Activated CD4-positive, alpha-beta T cell treated with anti-CD3 and anti-CD28 coated beads for 36 hours (primary cell): ENCODE data around the gene NPM1. TPM values are rescaled to one million over a fixed set of nuclear protein-coding genes. Genes with fewer than 3 reads are reported as not detected.
"Not testable (repeated sequence)": the region's sequence is repeated elsewhere in the genome, so short reads cannot be mapped to it uniquely, and the experiment has no call there.

ENCODE experiments used
- ATAC-seq: fragments of 200-7000 bp; cut with Tn5 transposase; one replicate; pipeline ENCODE4 v1.10.0; 2021; ENCODE audit warnings: mild to moderate bottlenecking, moderate library complexity
- CTCF ChIA-PET: fragments of 350-600 bp; sonication (Branson Sonifier 250); formaldehyde crosslinking; loops from one replicate; lab custom pipeline; 2021; ENCODE audit warnings: antibody characterized with exemption; lab: Charles Lee
- POLR2A ChIA-PET: fragments of 350-600 bp; sonication (Branson Sonifier 250); formaldehyde crosslinking; loops from one replicate; lab custom pipeline; 2021; ENCODE audit warnings: antibody characterized with exemption, inconsistent platforms; lab: Charles Lee
- DNase-seq: peaks from one replicate; pipeline ENCODE4 v3.0.0-alpha.2; 2020
- H3K27ac Mint-ChIP-seq: one replicate; pipeline ENCODE4 v1.8.0; 2021; ENCODE audit warnings: mixed read lengths
- H3K27me3 Mint-ChIP-seq: one replicate; pipeline ENCODE4 v1.8.0; 2021; ENCODE audit warnings: mixed read lengths
- H3K36me3 Mint-ChIP-seq: one replicate; pipeline ENCODE4 v1.8.0; 2021; ENCODE audit warnings: low read depth, mixed read lengths
- H3K4me1 Mint-ChIP-seq: one replicate; pipeline ENCODE4 v1.8.0; 2021; ENCODE audit warnings: mixed read lengths
- H3K4me3 Mint-ChIP-seq: one replicate; pipeline ENCODE4 v1.8.0; 2021; ENCODE audit warnings: mild to moderate bottlenecking, moderate library complexity, mixed read lengths
- H3K9me3 Mint-ChIP-seq: one replicate; pipeline ENCODE4 v1.8.0; 2021; ENCODE audit warnings: low read depth, mixed read lengths
- intact Hi-C, 2 experiments: fragments of 100-400 bp; cut with DNase I in 1 of 2; cut with micrococcal nuclease in 1 of 2; formaldehyde crosslinking; loops; one replicate each; pipeline versions ENCODE4 v1.14.2 to v1.15.1; 2022 to 2024; cut with DNase I, micrococcal nuclease
- total RNA-seq, 2 experiments: library from RNA; stranded (reverse); gene quantifications; one replicate each; pipeline ENCODE4 v1.2.3, GENCODE V29; 2021

Gene NPM1
- total RNA-seq, 2 experiments from 2014 or later, result 3,156 to 3,905 TPM

DNA sequence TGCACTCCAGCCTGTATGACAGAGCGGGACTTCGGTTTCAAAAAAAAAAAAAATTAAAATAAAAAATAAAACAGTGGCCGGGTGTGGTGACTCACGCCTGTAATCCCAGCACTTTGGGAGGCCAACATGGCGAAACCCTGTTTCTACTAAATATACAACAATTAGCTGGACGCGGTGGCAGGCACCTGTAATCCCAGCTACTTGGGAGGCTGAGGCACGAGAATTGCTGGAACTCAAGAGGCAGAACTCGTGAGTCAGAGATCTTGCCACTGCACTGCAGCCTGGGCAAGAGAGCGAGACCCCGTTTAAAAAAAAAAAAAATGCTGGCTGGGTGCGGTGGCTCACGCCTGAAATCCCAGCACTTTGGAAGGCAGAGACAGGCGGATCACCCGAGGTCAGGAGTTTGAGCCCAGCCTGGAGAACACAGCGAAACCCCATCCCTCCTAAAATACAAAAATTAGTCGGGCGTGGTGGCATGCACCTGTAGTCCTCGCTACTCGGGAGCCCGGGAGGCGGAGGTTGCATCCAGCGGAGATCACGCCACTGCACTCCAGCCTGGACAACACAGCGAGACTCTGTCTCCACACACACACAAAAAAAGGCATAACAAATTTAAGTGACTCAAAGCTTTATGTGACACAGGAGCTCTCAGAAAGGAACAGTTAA is 1.5 kb upstream of the NPM1 start:
- no peak for DNase-seq
- Mint-ChIP-seq H3K9me3 (no peaks in the 10 kb centered on the region), H3K27ac (peak overlapping the region; percentile 55), H3K4me1 (peaks cover 26% of the 10 kb centered on the region), H3K27me3 (no peaks in the 10 kb centered on the region), H3K4me3 (peak overlapping the region; percentile 88), H3K36me3 (peaks cover 35% of the 10 kb centered on the region)
- CTCF ChIA-PET, result interaction anchor here (1.0 kb wide), 1 partner anchor 10 kb away, joined by 3 read pairs; no protein-coding TSS in a partner anchor
- intact Hi-C loops, result loop anchor here (5.0 to 10.0 kb wide), 6 partner anchors 789 to 1946 kb away; partner anchors contain the start of genes DUSP1 (in 1 of the 2) and SPDL1 (in 1 of the 2)
- POLR2A ChIA-PET, result interaction anchor here (0.6 kb wide), 1 partner anchor 571 kb away, joined by 3 read pairs; no protein-coding TSS in a partner anchor
- ATAC-seq, result no peak

DNA sequence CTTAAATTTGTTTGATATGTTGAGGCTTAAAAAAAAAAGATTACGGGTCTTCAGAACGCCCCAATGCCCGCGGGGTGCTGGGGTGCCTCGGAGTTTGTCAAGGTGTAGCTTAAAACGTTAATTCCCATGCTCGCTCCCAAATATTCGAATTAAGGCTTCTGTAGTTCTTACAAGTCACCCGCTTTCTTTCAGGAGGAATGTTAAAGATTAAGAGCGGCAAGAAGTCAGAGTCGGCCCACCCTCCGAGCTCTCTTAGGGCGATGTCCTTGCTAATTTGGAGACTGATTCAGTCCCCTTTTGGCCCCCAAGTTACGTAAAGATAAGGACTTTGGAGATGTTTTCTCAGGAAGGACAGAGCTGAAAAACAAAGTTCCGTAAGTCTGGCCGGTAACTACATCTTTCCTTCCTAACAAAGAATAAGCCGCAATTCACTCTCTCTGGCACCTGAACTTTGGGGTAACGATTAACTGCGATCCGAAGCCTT is 746 bp upstream of the NPM1 start:
- Mint-ChIP-seq H3K27ac (peak overlapping the region; percentile 99), H3K27me3 (no peaks in the 10 kb centered on the region), H3K4me3 (peak overlapping the region; percentile 88), H3K9me3 (no peaks in the 10 kb centered on the region), H3K4me1 (peaks cover 32% of the 10 kb centered on the region), H3K36me3 (peaks cover 40% of the 10 kb centered on the region)
- intact Hi-C loops, result loop anchor here (1.0 to 10.0 kb wide), 9 partner anchors 619 to 1945 kb away; partner anchors contain the start of genes DUSP1 (in 1 of the 2), FBXW11 (in 1 of the 2), SPDL1 (in 1 of the 2) and STK10 (in 1 of the 2)
- POLR2A ChIA-PET, result interaction anchor here (0.5 to 1.0 kb wide), 7 partner anchors 17 to 1110 kb away, joined by 3 to 8 read pairs (median 3); no protein-coding TSS in a partner anchor
- CTCF ChIA-PET, result interaction anchor here (0.6 to 1.2 kb wide), 4 partner anchors 9 to 457 kb away, joined by 3 to 4 read pairs (median 3); no protein-coding TSS in a partner anchor
- ATAC-seq, result no peak
- peak; percentile 29 for DNase-seq

DNA sequence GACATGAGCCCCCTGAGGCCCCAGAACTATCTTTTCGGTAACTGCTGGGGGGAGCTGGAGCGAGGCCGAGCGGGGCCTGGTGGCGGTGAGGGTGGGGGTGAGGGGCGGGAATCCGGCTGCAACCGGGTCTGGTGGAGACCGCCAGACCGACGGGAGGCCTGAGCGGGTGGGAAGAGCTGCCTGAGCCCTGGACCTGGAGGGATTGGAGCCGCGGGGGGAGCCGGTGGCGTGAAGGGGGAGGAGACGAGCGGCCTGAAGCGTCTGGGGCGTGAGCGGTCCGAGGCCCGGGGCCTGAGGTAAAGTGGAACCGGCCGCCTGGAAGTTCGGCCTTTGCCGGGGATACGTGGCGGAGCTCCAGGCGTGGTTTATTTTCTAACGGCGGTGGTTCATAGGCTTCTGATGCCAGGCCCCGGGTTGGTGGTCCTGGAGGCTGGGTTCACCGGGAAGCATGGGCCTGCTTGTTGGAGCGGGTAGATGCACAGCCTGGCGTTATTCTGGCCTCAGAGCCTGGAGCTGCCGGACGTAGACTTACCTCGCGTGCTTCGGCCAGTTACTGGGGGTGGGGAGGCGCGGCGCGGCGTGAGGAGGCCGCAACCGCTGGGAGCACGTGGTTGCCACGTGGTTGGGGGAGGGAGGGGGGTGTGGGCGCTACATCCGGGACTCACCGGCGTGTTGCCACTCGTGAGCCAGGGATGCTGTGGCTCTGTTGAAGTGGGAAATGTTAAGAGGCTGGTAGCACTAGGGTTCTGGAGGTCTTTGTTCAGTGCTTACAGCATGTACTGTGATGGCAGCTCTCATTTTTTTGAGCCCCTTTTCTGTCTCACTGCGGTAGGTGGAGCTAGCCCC is 544 bp downstream of the NPM1 start:
- ChIA-PET CTCF (interaction anchor here (1.0 to 1.2 kb wide), 2 partner anchors 30 to 179 kb away, joined by 4 to 6 read pairs; no protein-coding TSS in a partner anchor), POLR2A (interaction anchor here (1.0 to 2.0 kb wide), 6 partner anchors 11 to 1110 kb away, joined by 3 to 7 read pairs (median 4); partner anchors contain the start of gene FBXW11)
- Mint-ChIP-seq H3K27me3 (no peaks in the 10 kb centered on the region), H3K9me3 (no peaks in the 10 kb centered on the region), H3K27ac (peak overlapping the region; percentile 99), H3K4me3 (peak overlapping the region; percentile 88), H3K36me3 (peaks cover 53% of the 10 kb centered on the region), H3K4me1 (peaks cover 44% of the 10 kb centered on the region)
- DNase-seq, result peak; percentile 91
- intact Hi-C loops, result loop anchor here (1.0 to 10.0 kb wide), 11 partner anchors 618 to 1944 kb away; partner anchors contain the start of genes CREBRF (in 1 of the 2), DUSP1 (in 1 of the 2), FBXW11 (in 1 of the 2) and SPDL1 (in 1 of the 2)
- ATAC-seq, result peak; percentile 14

DNA sequence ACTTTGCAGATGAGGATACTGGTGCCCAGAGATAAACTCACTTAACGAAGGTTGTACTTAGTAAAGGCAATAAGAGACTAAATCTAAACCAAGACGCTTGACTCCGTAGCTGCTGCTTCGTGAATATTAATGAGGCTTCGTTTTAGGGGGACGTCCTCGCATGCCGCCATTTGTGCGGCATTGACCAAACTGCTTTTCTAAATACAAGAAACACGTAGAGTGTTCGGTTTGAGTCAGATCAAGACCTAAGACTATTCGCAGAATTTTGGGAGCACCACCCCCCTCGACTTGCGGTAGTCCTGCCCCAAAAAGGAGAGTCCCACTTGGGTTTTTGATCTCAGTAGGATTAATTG is 1.1 kb downstream of the NPM1 start:
- intact Hi-C loops, result loop anchor here (2.0 to 10.0 kb wide), 8 partner anchors 786 to 1944 kb away; partner anchors contain the start of genes CREBRF (in 1 of the 2), DUSP1 (in 1 of the 2), SPDL1 (in 1 of the 2) and UBTD2 (in 1 of the 2)
- ChIA-PET CTCF (interaction anchor here (1.0 kb wide), 1 partner anchor 179 kb away, joined by 6 read pairs; no protein-coding TSS in a partner anchor), POLR2A (interaction anchor here (1.0 to 2.0 kb wide), 5 partner anchors 10 to 1110 kb away, joined by 3 to 7 read pairs (median 3); partner anchors contain the start of gene FBXW11)
- no peaks in the 10 kb centered on the region for H3K9me3 Mint-ChIP-seq
- peak overlapping the region; percentile 99 for H3K27ac Mint-ChIP-seq
- peaks cover 49% of the 10 kb centered on the region for H3K4me1 Mint-ChIP-seq
- H3K4me3 Mint-ChIP-seq, result peak overlapping the region; percentile 88
- peak; percentile 10 for ATAC-seq
- H3K27me3 Mint-ChIP-seq, result no peaks in the 10 kb centered on the region
- peaks cover 58% of the 10 kb centered on the region for H3K36me3 Mint-ChIP-seq
- DNase-seq, result peak; percentile 69

DNA sequence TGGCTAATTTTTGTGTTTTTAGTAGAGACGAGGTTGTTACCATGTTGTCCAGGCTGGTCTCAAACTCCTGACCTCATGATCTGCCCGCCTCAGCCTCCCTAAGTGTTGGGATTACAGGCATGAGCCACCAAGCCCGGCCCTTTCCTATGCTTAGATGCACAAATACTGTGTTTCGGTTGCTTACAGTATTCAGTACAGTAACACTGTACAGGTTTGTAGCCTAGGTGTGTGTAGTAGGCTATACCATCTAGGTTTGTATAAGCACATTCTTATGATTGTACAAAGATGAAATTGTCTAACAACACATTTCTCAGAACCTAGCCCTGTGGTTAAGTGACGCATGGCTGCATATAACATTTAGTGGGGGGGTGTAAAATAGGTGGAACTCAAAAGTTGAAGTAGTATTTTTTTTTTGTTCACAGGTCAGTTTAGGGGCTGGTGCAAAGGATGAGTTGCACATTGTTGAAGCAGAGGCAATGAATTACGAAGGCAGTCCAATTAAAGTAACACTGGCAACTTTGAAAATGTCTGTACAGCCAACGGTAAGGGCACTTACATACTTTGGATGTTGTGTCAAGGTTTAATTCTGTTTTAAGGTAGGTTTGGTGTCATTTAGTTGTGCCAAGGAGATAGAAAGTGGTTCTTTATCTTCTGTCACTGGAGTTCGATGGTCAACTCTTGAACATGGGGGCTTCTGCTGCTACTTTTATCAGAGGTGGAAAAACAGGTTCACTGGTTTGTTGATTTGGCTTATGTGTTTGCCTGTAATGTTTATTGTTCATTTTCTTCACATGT is 3.4 kb downstream of the NPM1 start:
- H3K9me3 Mint-ChIP-seq, result no peaks in the 10 kb centered on the region
- H3K4me3 Mint-ChIP-seq, result peak overlapping the region; percentile 88
- H3K27ac Mint-ChIP-seq, result peak overlapping the region; percentile 81
- no peaks in the 10 kb centered on the region for H3K27me3 Mint-ChIP-seq
- ATAC-seq, result no peak
- POLR2A ChIA-PET, result no interaction called here
- peak; percentile 40 for DNase-seq
- intact Hi-C loops, result loop anchor here in 1 of 2 experiments (2.0 kb wide), 1 partner anchor 18 kb away; no protein-coding TSS in a partner anchor
- CTCF ChIA-PET, result no interaction called here
- peaks cover 78% of the 10 kb centered on the region for H3K36me3 Mint-ChIP-seq
- H3K4me1 Mint-ChIP-seq, result peaks cover 51% of the 10 kb centered on the region

DNA sequence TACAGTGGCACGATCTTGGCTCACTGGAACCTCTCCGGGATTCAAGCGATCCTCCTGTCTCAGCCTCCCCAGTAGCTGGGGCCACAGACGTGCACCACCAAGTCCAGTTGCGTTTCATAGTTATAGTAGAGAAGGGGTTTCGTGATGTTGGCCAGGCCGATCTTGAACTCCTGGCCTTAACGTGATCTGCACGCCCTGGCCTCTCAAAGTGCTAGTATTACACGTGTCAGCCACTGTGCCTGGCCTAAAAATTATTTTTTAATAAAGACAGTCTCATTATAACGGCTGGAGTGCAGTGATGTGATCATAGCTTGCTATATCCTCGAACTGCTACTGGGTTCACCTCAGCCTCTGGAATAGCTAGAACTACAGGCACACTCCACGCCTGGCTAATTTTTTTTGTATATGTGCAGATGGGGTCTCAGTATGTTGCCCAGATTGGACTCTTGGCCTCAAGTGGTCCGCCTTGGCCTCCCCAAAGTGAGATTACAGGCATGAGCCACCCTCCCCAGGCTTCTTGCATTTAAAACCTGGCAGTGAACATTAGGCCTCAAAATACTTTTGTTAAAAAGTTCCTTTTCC is 4.4 kb downstream of the NPM1 start:
- intact Hi-C loops, result loop anchor here (2.0 kb wide), 2 partner anchors 15 to 17 kb away; no protein-coding TSS in a partner anchor
- ChIA-PET POLR2A (interaction anchor here (1.2 to 1.4 kb wide), 2 partner anchors 9 to 13 kb away, joined by 7 to 8 read pairs; no protein-coding TSS in a partner anchor), CTCF (interaction anchor here (1.2 to 1.5 kb wide), 2 partner anchors 19 to 24 kb away, joined by 4 to 6 read pairs; no protein-coding TSS in a partner anchor)
- Mint-ChIP-seq H3K4me1 (peaks cover 56% of the 10 kb centered on the region), H3K36me3 (peaks cover 86% of the 10 kb centered on the region), H3K27me3 (no peaks in the 10 kb centered on the region), H3K4me3 (peak overlapping the region; percentile 43), H3K9me3 (no peaks in the 10 kb centered on the region), H3K27ac (peak overlapping the region; percentile 51)
- ATAC-seq (no peak), DNase-seq (no peak)

DNA sequence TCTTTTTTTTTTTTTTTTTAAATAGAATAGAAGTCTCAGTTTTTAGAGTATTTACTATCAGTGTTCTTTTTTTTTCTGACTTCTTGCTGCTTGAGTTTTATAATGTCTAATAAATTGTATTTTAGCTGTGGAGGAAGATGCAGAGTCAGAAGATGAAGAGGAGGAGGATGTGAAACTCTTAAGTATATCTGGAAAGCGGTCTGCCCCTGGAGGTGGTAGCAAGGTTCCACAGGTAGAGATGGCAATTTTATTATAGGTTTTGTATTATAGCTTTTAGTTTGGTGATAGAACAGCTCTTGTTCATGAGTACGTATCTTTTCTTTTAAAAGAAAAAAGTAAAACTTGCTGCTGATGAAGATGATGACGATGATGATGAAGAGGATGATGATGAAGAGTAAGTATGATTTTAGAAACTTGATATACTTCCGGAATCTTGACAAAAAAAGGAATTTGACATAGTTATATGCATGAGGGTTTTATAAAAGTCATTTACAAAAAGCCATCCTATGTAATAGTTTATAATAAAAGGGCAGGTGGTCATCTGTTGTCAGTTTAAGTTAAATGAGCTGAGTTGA is 5.0 kb downstream of the NPM1 start:
- peaks cover 90% of the 10 kb centered on the region for H3K36me3 Mint-ChIP-seq
- ATAC-seq, result no peak
- H3K4me1 Mint-ChIP-seq, result peaks cover 61% of the 10 kb centered on the region
- H3K27me3 Mint-ChIP-seq, result no peaks in the 10 kb centered on the region
- CTCF ChIA-PET, result interaction anchor here (0.6 to 1.5 kb wide), 3 partner anchors 16 to 23 kb away, joined by 3 to 6 read pairs (median 4); no protein-coding TSS in a partner anchor
- H3K9me3 Mint-ChIP-seq, result no peaks in the 10 kb centered on the region
- H3K4me3 Mint-ChIP-seq, result peak overlapping the region; percentile 43
- POLR2A ChIA-PET, result interaction anchor here (1.2 to 1.4 kb wide), 3 partner anchors 9 to 16 kb away, joined by 4 to 8 read pairs (median 7); no protein-coding TSS in a partner anchor
- no peak for DNase-seq
- H3K27ac Mint-ChIP-seq, result peak overlapping the region; percentile 79
- intact Hi-C loops, result loop anchor here in 1 of 2 experiments (2.0 kb wide), 1 partner anchor 14 kb away; no protein-coding TSS in a partner anchor

DNA sequence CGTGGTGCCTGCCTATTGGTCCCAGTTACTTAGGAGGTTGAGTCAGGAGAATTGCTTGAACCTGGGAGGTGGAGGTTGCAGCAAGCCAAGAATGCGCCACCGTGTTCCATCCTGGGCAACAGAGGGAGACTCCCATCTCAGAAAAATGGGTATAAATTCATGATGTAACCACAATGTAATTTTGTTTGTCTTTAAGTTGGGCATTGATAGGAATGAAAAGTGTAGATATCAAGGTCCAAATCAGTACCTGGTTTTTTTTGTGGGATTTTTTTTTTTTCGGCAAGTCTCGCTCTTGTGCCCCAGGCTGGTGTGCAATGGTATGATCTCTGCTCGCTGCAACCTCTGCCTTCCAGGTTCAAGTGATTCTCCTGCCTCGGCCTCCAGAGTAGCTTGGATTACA is 7.4 kb downstream of the NPM1 start:
- POLR2A ChIA-PET, result interaction anchor here (1.5 kb wide), 1 partner anchor 10 kb away, joined by 4 read pairs; no protein-coding TSS in a partner anchor
- CTCF ChIA-PET, result interaction anchor here (0.6 kb wide), 1 partner anchor 781 kb away, joined by 3 read pairs; no protein-coding TSS in a partner anchor
- Mint-ChIP-seq H3K36me3 (peaks cover 87% of the 10 kb centered on the region), H3K4me1 (peaks cover 76% of the 10 kb centered on the region), H3K4me3 (peak overlapping the region; percentile 40), H3K27ac (peak overlapping the region; percentile 33), H3K27me3 (no peaks in the 10 kb centered on the region), H3K9me3 (no peaks in the 10 kb centered on the region)
- no peak for ATAC-seq
- no peak for DNase-seq
- intact Hi-C loops, result no loop called here

DNA sequence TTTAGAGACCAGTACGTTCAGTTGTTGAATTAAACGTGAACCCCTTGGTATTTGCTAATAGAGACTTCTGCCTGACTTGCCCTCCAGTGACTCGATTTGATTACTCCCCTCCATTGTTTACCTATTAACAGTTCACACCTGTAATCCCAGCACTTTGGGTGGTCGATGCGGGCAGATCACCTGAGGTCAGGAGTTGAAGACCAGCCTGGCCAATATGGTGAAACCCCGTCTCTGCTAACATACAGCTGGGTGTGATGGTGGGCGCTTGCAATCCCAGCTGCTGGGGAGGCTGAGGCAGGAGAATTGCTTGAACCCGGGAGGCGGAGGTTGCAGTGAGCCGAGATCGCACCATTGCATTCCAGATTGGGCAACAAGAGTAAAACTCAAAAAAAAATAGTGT is 8.9 kb downstream of the NPM1 start:
- H3K27ac Mint-ChIP-seq, H3K9me3 Mint-ChIP-seq, ATAC-seq, intact Hi-C loops, DNase-seq, H3K27me3 Mint-ChIP-seq: not testable (repeated sequence)
- peaks cover 87% of the 10 kb centered on the region for H3K36me3 Mint-ChIP-seq
- H3K4me3 Mint-ChIP-seq, result peak overlapping the region; percentile 39
- H3K4me1 Mint-ChIP-seq, result peaks cover 73% of the 10 kb centered on the region
- ChIA-PET POLR2A (interaction anchor here (0.7 to 1.1 kb wide), 2 partner anchors 11 to 18 kb away, joined by 5 to 8 read pairs; no protein-coding TSS in a partner anchor), CTCF (interaction anchor here (1.0 to 1.2 kb wide), 2 partner anchors 8 to 10 kb away, joined by 3 read pairs; no protein-coding TSS in a partner anchor)
